ENCODE results near the gene CHMP2B. TPM values are rescaled to one million over a fixed set of nuclear protein-coding genes. Genes with fewer than 3 reads are reported as not detected.

The CHMP2B gene
- total RNA-seq, 4 donors from 2014 or later, result 33.5 to 41.6 (median 37.4) TPM

DNA sequence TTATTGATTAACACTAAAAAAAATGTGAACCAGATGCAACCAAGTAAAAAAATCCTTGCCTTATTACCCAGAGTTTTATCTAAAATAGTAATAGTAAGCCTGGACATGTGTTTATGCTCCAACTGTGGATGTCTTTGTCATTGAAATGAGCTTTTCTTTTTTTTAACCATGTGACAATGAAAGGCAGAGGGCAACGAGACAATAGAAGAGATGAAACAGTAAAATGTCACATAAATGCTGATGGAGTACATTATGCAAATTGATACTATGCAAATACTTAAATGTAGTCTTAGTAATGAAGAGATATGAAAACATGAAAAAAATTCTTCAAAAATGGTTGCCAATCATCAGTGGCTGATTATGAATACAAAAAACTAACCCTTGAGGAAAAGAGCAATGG is 20.5 kb upstream of the CHMP2B start:
- intact Hi-C loops (cut with DNase I), result no loop called here
- peaks cover 0 to 9% (median 0%) of the 10 kb centered on the region in 3 donors for H3K4me1 ChIP-seq
- peaks cover 0 to 5% (median 0%) of the 10 kb centered on the region in 4 donors for H3K27me3 ChIP-seq
- H3K36me3 ChIP-seq, result no peaks in the 10 kb centered on the region
- 29 to 48% methylated on average over 1 of the region's 1 CpG for WGBS, 2 donors
- no peak overlapping the region for H3K4me3 ChIP-seq
- no peak for DNase-seq
- H3K27ac ChIP-seq, result no peak overlapping the region
- H3K9me3 ChIP-seq, result no peaks in the 10 kb centered on the region
- no peak for TF ChIP-seq POLR2A (IDR thresholded peaks at IDR 0.05)
- no peak for TF ChIP-seq CTCF (IDR thresholded peaks at IDR 0.05)

DNA sequence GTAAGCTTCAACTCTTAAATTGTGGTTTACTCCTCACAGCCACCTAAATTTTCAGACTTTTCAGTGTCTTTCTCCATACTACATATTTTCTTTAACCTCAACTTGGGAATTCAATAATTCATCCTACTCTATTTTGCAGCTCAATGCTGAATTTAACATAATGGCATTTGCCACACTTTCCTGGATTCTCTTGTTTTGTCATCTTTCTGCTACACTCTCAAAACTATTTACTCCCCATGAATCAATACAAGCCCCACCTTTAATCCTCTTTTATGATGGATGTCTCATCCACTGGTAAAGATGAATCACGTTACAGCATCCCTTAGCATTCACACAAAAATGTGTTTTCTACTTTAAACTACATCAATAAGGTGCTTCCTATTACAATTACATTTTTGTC is 19.6 kb upstream of the CHMP2B start:
- Histone ChIP-seq H3K27me3 (peaks cover 0 to 5% (median 0%) of the 10 kb centered on the region in 4 donors), H3K36me3 (no peaks in the 10 kb centered on the region), H3K4me1 (peaks cover 0 to 9% (median 0%) of the 10 kb centered on the region in 3 donors), H3K9me3 (no peaks in the 10 kb centered on the region), H3K4me3 (no peak overlapping the region), H3K27ac (no peak overlapping the region)
- intact Hi-C loops (cut with DNase I), result no loop called here
- DNase-seq, result no peak
- no peak for TF ChIP-seq POLR2A (IDR thresholded peaks at IDR 0.05)
- TF ChIP-seq CTCF (IDR thresholded peaks at IDR 0.05), result no peak
- 29 to 30% methylated on average over 1 of the region's 1 CpG for whole genome bisulfite sequencing, 2 donors

GRCh38 chr3:87209111-87209510 is 18.0 kb upstream of the CHMP2B start:
- no peak overlapping the region for H3K4me3 ChIP-seq
- H3K4me1 ChIP-seq, result peaks cover 0 to 9% (median 0%) of the 10 kb centered on the region in 3 donors
- H3K27me3 ChIP-seq, result peaks cover 0 to 13% (median 0%) of the 10 kb centered on the region in 4 donors
- no peak for DNase-seq
- WGBS, 2 donors, result 15 to 17% methylated on average over 2 of the region's 2 CpGs
- intact Hi-C loops (cut with DNase I), result no loop called here
- TF ChIP-seq POLR2A (IDR thresholded peaks at IDR 0.05) (no peak), CTCF (IDR thresholded peaks at IDR 0.05) (no peak)
- no peak overlapping the region for H3K27ac ChIP-seq
- H3K9me3 ChIP-seq, result no peaks in the 10 kb centered on the region
- H3K36me3 ChIP-seq, result no peaks in the 10 kb centered on the region

- H3K4me1 ChIP-seq, result no peaks in the 10 kb centered on the region
- 71 to 100% methylated on average over 1 of the region's 1 CpG for WGBS, 2 donors
- no peak for DNase-seq
- TF ChIP-seq POLR2A (IDR thresholded peaks at IDR 0.05), result no peak
- TF ChIP-seq CTCF (IDR thresholded peaks at IDR 0.05), result no peak
- H3K36me3 ChIP-seq, result no peaks in the 10 kb centered on the region
- no peak overlapping the region for H3K27ac ChIP-seq
- peaks cover 0 to 41% (median 0%) of the 10 kb centered on the region in 4 donors for H3K27me3 ChIP-seq
- intact Hi-C loops (cut with DNase I), result no loop called here
- no peak overlapping the region for H3K4me3 ChIP-seq
- no peaks in the 10 kb centered on the region for H3K9me3 ChIP-seq
Observed at GRCh38 chr3:87218560-87218959, 8.5 kb upstream of the CHMP2B start.

GRCh38 chr3:87219611-87220010 is 7.5 kb upstream of the CHMP2B start:
- 83 to 86% methylated on average over 2 of the region's 2 CpGs for WGBS, 2 donors
- Histone ChIP-seq H3K27ac (no peak overlapping the region), H3K4me3 (no peak overlapping the region), H3K9me3 (no peaks in the 10 kb centered on the region), H3K27me3 (peaks cover 0 to 39% (median 0%) of the 10 kb centered on the region in 4 donors), H3K4me1 (no peaks in the 10 kb centered on the region), H3K36me3 (no peaks in the 10 kb centered on the region)
- intact Hi-C loops (cut with DNase I), result no loop called here
- TF ChIP-seq POLR2A (IDR thresholded peaks at IDR 0.05) (no peak), CTCF (IDR thresholded peaks at IDR 0.05) (no peak)
- DNase-seq, result no peak

Data from esophagus squamous epithelium (tissue), 5 donors.